K562 (cell line): Measurements from ENCODE around the gene RNF11. TPM values are rescaled to one million over a fixed set of nuclear protein-coding genes. Genes with fewer than 3 reads are reported as not detected.
A peak's percentile ranks its signal among the peaks of the same experiment; 100 is the strongest.

Experiments used
- HMGN3 ChIP-seq: IDR thresholded peaks from 2 replicates; pipeline ENCODE4 v1.6.1; 2011; ENCODE audit warnings: borderline replicate concordance, low read depth, mild to moderate bottlenecking, mixed read lengths, low read length; ENCODE audit not compliant: insufficient read length; ENCODE audit errors: extremely low read depth
- KLF6 ChIP-seq: fragments of 250-450 bp; sonication (Bioruptor Pico); IDR thresholded peaks from 2 replicates; pipeline ENCODE4 v1.4.0; 2020; ENCODE audit warnings: mild to moderate bottlenecking, moderate library complexity, borderline replicate concordance
- L3MBTL2 ChIP-seq: fragments of 450-650 bp; IDR thresholded peaks from 2 replicates; pipeline ENCODE4 v1.6.1; 2016; ENCODE audit warnings: mild to moderate bottlenecking, moderate library complexity
- MAZ ChIP-seq, 2 experiments: fragments of 450-650 bp in 1 of 2; sonication (generic) in 1 of 2; formaldehyde crosslinking; IDR thresholded peaks in 1 of 2; conservative IDR thresholded peaks in 1 of 2; 2 replicates each; pipeline versions ENCODE4 v1.4.0 to v1.5.0; 2020; ENCODE audit warnings: mild to moderate bottlenecking in 1 of 2, missing genetic modification reagents in 1 of 2
- MYBL2 ChIP-seq, 2 experiments: fragments of 450-650 bp in 1 of 2; sonication (generic) in 1 of 2; formaldehyde crosslinking in 1 of 2; IDR thresholded peaks; 2 replicates each; pipeline versions ENCODE4 v1.6.1 to v1.8.1; 2017 to 2022; ENCODE audit warnings: borderline replicate concordance in 1 of 2, inconsistent platforms in 1 of 2, low read depth in 1 of 2, mild to moderate bottlenecking in 1 of 2, missing genetic modification reagents in 1 of 2, moderate library complexity in 1 of 2
- NCOA6 ChIP-seq: fragments of 450-650 bp; IDR thresholded peaks from 2 replicates; pipeline ENCODE4 v1.6.1; 2017; ENCODE audit warnings: mild to moderate bottlenecking
- PML ChIP-seq: IDR thresholded peaks from 2 replicates; pipeline ENCODE4 v1.6.1; 2012; ENCODE audit warnings: low read length, inconsistent platforms
- POLR2B ChIP-seq: fragments of 450-650 bp; IDR thresholded peaks from 2 replicates; pipeline ENCODE4 v1.6.1; 2018; ENCODE audit warnings: low read depth; ENCODE audit not compliant: partially characterized antibody
- POLR2H ChIP-seq: IDR thresholded peaks from 2 replicates; pipeline ENCODE4 v1.6.1; 2016; ENCODE audit warnings: missing genetic modification characterization, low read depth, mild to moderate bottlenecking, control low read depth, missing compliant biosample characterization, moderate library complexity
- PYGO2 ChIP-seq: fragments of 450-650 bp; IDR thresholded peaks from 2 replicates; pipeline ENCODE4 v1.6.1; 2016; ENCODE audit warnings: mild to moderate bottlenecking, missing genetic modification characterization, moderate library complexity, missing compliant biosample characterization
- TBL1XR1 ChIP-seq, 2 experiments: IDR thresholded peaks; 2 replicates each; pipeline ENCODE4 v1.6.1; 2012; ENCODE audit warnings: improper control_type of control experiment in 2 of 2, low read length in 2 of 2, mild to moderate bottlenecking in 1 of 2
- ZNF239 ChIP-seq: fragments of 250-450 bp; sonication (Bioruptor Pico); IDR thresholded peaks from 2 replicates; pipeline ENCODE4 v1.4.0; 2020; ENCODE audit warnings: mild to moderate bottlenecking
- ZNF384 ChIP-seq: IDR thresholded peaks from 2 replicates; pipeline ENCODE4 v1.6.1; 2012; ENCODE audit warnings: low read depth, low read length, improper control_type of control experiment
- ZNF668 ChIP-seq: fragments of 250-450 bp; sonication (Bioruptor Pico); IDR thresholded peaks from 2 replicates; pipeline ENCODE4 v1.8.0; 2022; ENCODE audit warnings: mild to moderate bottlenecking, inconsistent platforms
- polyA plus RNA-seq, 8 experiments: library from polyadenylated mRNA; depleted of rRNA in 4 of 8; stranded (reverse) in 5 of 8; unstranded in 3 of 8; fragments of >200 nt; fragmentation: Nextera tagmentation in 2 of 8; fragmentation: Illumina TruSeq in 1 of 8; extraction: Ambion mirVana in 2 of 8; extraction: Trizol in 1 of 8; gene quantifications; 2 replicates each; pipeline versions ENCODE4 v1.2.1 to v1.2.3, GENCODE V29; 2011 to 2014; ENCODE audit warnings: inconsistent platforms in 1 of 8, missing spikeins in 1 of 8
- total RNA-seq, 7 experiments: library from RNA; depleted of rRNA in 6 of 7; stranded (reverse); fragments of >200 nt in 6 of 7; fragmentation: Illumina TruSeq in 2 of 7; extraction: Trizol in 2 of 7; gene quantifications; 2 replicates each; pipeline versions ENCODE4 v1.2.1 to v1.2.3, GENCODE V29; 2011 to 2021; ENCODE audit warnings: low replicate concordance in 1 of 7
- TF ChIP-seq, protein P1 (sequence below): sonication (generic); formaldehyde crosslinking; IDR thresholded peaks from 2 replicates; pipeline ENCODE4 v1.8.0; 2023; ENCODE audit warnings: missing genetic modification reagents, mild to moderate bottlenecking, borderline replicate concordance
- TF ChIP-seq, protein P2 (sequence below): fragments of 250-450 bp; sonication (Bioruptor Pico); IDR thresholded peaks from 2 replicates; pipeline ENCODE4 v1.6.1; 2021; ENCODE audit warnings: mild to moderate bottlenecking
- TF ChIP-seq, protein P3 (sequence below): sonication (generic); formaldehyde crosslinking; IDR thresholded peaks from 2 replicates; pipeline ENCODE4 v1.9.0; 2022; ENCODE audit warnings: mild to moderate bottlenecking, missing genetic modification reagents
- TF ChIP-seq, protein P4 (sequence below), 2 experiments: fragments of 450-650 bp; conservative IDR thresholded peaks; 2 replicates each; pipeline ENCODE4 v1.6.1; 2017; ENCODE audit warnings: mild to moderate bottlenecking in 2 of 2, moderate library complexity in 2 of 2

RNF11 gene
- total and polyA plus RNA-seq, 9 of the 15 experiments (the other 6 are each of a cell fraction or from before 2014, with no cell fraction given), result 5.7 to 34.3 (median 23.1) TPM

DNA sequence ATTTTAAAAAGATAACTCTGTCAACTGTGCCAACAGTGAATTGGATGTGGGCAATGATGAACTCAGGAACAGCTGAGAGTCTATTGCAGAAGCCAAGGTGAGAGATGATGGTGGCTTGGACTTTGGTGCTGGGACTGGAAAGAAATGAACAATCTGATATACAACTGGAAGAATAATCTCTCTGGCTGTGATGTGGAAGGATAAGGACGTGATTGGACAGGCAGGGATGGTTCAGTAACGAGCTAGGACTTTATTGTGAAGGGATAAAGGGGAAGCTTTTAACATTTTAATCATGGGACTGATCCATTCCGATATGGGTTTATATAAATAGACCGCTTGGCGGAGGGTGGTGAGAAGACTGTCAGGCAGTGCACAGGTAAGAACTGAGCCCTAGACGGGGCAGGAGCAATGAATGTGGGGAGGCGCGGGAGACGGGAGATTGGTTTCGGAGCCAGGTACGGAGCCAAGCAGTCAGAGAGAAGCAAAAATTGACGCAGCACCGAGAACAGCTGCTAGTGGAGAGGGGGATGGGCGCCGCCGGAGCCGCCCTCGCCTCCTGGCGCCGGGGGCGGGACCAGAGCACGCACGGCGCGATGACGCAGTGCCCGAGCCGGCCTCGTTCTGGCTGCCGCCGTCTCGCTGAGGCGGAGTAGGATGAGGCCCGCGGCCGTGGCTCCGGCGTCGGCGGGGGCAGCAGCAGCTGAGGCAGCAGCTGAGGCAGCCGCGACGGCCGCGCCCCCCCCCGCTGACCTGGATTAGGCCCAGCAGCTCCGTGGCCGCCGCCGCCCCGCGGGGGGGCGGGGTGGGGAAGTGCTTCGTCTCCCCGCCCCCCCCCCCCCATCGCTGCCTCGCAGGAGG lies at the start of gene RNF11 (continued):
- TF ChIP-seq, protein P1, sequence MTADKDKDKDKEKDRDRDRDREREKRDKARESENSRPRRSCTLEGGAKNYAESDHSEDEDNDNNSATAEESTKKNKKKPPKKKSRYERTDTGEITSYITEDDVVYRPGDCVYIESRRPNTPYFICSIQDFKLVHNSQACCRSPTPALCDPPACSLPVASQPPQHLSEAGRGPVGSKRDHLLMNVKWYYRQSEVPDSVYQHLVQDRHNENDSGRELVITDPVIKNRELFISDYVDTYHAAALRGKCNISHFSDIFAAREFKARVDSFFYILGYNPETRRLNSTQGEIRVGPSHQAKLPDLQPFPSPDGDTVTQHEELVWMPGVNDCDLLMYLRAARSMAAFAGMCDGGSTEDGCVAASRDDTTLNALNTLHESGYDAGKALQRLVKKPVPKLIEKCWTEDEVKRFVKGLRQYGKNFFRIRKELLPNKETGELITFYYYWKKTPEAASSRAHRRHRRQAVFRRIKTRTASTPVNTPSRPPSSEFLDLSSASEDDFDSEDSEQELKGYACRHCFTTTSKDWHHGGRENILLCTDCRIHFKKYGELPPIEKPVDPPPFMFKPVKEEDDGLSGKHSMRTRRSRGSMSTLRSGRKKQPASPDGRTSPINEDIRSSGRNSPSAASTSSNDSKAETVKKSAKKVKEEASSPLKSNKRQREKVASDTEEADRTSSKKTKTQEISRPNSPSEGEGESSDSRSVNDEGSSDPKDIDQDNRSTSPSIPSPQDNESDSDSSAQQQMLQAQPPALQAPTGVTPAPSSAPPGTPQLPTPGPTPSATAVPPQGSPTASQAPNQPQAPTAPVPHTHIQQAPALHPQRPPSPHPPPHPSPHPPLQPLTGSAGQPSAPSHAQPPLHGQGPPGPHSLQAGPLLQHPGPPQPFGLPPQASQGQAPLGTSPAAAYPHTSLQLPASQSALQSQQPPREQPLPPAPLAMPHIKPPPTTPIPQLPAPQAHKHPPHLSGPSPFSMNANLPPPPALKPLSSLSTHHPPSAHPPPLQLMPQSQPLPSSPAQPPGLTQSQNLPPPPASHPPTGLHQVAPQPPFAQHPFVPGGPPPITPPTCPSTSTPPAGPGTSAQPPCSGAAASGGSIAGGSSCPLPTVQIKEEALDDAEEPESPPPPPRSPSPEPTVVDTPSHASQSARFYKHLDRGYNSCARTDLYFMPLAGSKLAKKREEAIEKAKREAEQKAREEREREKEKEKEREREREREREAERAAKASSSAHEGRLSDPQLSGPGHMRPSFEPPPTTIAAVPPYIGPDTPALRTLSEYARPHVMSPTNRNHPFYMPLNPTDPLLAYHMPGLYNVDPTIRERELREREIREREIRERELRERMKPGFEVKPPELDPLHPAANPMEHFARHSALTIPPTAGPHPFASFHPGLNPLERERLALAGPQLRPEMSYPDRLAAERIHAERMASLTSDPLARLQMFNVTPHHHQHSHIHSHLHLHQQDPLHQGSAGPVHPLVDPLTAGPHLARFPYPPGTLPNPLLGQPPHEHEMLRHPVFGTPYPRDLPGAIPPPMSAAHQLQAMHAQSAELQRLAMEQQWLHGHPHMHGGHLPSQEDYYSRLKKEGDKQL (CRISPR knock-in tag), result no peak
- peak; percentile 63 for TF ChIP-seq POLR2B
- no peak for TF ChIP-seq ZNF668 (CRISPR knock-in tag)
- TF ChIP-seq NCOA6, result peak; percentile 85
- no peak for TF ChIP-seq ZNF239
- TF ChIP-seq L3MBTL2, result peak; percentile 80
- peak; percentile 96 for TF ChIP-seq HMGN3
- peak; percentile 29; the same call in 1 of the 2 replicates for TF ChIP-seq PML
- no peak for TF ChIP-seq PYGO2 (tag)
- TF ChIP-seq, protein P2, sequence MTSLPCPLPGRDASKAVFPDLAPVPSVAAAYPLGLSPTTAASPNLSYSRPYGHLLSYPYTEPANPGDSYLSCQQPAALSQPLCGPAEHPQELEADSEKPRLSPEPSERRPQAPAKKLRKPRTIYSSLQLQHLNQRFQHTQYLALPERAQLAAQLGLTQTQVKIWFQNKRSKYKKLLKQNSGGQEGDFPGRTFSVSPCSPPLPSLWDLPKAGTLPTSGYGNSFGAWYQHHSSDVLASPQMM (CRISPR knock-in tag), result no peak
- TF ChIP-seq TBL1XR1 (IDR thresholded peaks at IDR 0.05; ENCODE audit: low read length in 2 of 2), result peak in 1 of 2 experiments; percentile 43; a peak in 2 of 4 replicates
- TF ChIP-seq, protein P3, sequence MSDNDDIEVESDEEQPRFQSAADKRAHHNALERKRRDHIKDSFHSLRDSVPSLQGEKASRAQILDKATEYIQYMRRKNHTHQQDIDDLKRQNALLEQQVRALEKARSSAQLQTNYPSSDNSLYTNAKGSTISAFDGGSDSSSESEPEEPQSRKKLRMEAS (CRISPR knock-in tag), result 0 out of 2 replicates have a peak, but pooled peaks have one; percentile 41
- no peak; the same call in 1 of the 2 replicates for TF ChIP-seq POLR2H (tag)
- TF ChIP-seq, protein P4, sequence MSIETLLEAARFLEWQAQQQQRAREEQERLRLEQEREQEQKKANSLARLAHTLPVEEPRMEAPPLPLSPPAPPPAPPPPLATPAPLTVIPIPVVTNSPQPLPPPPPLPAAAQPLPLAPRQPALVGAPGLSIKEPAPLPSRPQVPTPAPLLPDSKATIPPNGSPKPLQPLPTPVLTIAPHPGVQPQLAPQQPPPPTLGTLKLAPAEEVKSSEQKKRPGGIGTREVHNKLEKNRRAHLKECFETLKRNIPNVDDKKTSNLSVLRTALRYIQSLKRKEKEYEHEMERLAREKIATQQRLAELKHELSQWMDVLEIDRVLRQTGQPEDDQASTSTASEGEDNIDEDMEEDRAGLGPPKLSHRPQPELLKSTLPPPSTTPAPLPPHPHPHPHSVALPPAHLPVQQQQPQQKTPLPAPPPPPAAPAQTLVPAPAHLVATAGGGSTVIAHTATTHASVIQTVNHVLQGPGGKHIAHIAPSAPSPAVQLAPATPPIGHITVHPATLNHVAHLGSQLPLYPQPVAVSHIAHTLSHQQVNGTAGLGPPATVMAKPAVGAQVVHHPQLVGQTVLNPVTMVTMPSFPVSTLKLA (conservative IDR thresholded peaks at IDR 0.05), result peak; percentile 54 to 62; a peak in 2 of 4 replicates
- TF ChIP-seq ZNF384, result 0 out of 2 replicates have a peak, but pooled peaks have one; percentile 2
- no peak for TF ChIP-seq MYBL2 (IDR thresholded peaks at IDR 0.05; ENCODE audit: low read depth)
- no peak for TF ChIP-seq MYBL2 (CRISPR knock-in tag; IDR thresholded peaks at IDR 0.05; ENCODE audit: borderline replicate concordance)
- TF ChIP-seq KLF6 (CRISPR knock-in tag), result no peak
- peak; percentile 27 to 88; a peak in 3 of 4 replicates for TF ChIP-seq MAZ (CRISPR knock-in tag; conservative IDR thresholded peaks at IDR 0.05 in 1 of 2, IDR thresholded peaks at IDR 0.05 in 1 of 2)
